Midbrain (tissue), 1 donor: Measurements from ENCODE around the gene TSBP1.

ENCODE experiments used
- DNase-seq: peaks from one replicate; lab custom pipeline; 2025; lab: John Stamatoyannopoulos, UW

The TSBP1 gene, protein sequence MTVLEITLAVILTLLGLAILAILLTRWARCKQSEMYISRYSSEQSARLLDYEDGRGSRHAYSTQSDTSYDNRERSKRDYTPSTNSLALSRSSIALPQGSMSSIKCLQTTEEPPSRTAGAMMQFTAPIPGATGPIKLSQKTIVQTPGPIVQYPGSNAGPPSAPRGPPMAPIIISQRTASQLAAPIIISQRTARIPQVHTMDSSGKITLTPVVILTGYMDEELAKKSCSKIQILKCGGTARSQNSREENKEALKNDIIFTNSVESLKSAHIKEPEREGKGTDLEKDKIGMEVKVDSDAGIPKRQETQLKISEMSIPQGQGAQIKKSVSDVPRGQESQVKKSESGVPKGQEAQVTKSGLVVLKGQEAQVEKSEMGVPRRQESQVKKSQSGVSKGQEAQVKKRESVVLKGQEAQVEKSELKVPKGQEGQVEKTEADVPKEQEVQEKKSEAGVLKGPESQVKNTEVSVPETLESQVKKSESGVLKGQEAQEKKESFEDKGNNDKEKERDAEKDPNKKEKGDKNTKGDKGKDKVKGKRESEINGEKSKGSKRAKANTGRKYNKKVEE

DNA sequence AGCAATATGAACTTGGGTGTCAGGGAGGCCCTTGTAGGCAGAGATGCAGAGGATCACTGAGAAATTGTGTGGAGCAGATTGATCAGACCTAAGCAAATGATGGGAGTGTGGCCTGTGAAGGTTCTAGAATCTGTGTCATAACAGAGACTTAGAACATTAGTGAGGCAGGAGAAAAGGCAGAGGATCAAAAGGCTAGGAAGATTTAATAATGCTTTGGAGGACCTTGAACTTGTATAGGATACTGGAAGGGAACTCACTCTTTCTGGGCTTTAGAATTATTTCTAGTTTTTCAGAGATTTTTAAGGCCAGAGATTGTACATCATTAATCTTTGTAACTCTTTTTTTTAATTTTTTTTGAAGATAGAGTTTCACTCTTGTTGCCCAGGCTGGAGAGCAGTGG is at the start of gene TSBP1:
Gene TSBP1 (minus strand): TSS at position 101 of the 400 bp plus-strand sequence. CDS start 197 bp downstream, outside the sequence.
- no peak for DNase-seq

DNA sequence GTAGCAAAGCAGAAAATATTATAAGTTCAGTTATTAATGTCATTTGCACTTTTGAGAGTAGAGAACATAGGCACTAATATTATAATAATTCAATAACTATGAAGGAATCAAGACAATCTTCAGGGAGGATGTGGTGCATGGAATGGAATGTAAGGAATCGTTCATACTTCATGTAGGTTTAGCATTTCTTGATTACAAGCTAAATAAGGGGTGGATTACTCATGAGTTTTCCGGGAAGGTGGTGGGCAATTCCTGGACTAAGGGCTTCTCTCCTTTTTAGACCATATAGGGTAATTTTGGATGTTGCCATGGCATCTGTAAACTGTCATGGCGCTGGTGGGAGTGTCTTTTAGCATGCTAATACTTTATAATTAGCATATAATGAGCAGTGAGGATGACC is 44.3 kb upstream of the TSBP1 start:
- no peak for DNase-seq

DNA sequence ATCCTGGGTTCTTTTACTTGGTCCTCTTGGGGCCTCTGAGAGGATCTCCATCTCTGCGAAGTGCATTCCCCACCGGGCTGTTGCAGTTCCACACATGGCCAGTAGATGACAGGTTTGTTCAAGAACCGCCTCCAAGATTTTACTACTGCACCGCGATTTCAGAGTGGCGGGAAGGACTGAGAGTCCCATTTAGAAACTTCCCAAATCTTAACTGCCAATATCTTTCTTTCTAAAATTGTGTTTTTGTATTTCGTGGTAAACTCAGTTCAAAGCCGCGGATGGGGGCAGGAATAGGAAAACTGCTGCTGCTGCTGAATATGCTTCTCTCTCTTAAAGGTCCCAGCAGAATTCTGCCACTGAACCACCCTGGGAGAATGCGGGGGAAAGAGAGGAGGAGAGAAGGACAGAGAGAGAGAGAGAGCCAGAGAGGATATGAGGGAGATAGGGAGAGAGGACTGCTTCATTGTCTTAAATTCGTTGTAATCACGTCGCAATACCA is 43.9 kb upstream of the TSBP1 start:
- peak; percentile 66 for DNase-seq

DNA sequence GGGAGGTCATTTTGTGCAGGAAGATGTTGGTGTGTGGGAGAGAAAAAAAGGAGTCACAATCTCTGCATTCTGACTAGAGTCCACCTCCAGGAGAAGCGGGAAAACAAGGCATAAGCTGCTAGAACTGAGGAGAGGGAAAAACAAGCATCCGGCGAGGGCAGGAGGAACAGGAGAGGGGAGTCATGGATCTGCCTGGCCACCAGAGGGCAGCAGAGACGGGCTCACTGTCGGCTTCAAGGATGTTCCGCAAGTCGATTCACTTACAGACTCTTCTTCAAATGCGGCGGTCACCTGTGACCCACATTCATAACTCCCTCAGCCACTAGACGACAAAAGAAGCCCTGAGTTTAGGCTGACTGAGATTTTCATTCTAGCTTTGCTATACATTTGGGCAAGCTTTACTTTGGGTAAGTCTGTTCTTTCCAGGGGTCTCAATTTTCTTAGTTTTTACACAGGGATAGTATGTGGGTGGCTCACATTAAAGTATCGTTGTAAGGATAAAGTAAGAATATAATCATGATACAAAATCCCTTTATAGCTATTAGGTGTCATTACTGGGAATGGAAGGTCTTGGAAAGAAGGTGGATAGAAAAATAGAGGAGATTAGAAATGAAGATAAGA is 41.8 kb upstream of the TSBP1 start:
- peak; percentile 60 for DNase-seq

DNA sequence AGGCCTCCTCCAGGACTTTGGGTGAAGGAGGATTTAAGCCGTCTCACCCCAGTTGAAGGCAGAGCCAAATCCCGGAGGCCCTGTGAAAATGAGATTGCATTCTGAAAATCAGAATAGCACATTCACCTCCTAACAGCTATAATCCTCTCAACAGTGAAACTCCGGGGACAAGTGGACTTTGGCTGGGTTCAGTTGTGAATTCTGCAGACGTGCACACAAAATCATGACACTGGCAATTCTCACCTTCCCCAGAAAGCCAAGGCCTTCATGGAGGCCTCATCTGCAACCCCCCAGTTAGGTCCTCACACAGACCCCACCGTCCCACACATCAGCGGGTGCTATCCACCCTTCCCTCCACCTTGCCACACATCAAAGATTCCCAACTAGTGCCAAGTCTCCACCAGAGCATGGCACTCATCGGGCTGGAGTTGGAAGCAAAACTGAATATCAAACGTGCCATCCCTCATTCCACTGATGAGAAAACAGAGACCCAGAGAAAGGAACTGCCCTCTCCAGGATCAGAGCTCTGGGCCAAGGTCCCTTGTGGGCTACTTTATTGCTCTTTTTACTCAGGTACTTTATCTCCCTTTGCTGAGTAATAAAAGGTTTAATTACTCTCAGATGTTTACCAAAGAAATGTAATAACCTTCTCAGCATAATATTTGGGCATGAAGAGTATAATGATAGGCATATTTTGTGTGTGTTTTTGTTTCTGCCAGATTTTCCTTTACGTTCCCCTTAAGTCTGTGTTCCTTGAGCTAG is 40.0 kb upstream of the TSBP1 start:
- no peak for DNase-seq

DNA sequence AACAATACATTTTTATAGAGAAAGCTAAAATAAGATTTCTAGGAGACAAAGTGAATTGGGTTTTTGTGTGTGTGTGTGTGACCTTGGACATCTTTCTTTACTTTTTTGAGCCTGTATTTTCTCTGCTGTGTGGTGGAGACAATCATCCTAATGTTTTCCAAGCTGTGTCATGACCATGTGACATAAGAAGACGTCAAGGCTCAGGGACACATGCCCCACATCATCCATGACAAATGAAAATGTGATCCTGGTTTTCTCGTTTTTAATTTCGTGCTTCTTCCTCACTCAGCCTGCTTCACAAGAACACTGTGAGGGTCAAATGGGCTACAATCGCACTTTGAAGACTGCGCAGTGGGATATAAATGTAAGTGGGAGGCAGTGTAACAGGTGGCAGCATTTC is 39.2 kb upstream of the TSBP1 start:
- no peak for DNase-seq

DNA sequence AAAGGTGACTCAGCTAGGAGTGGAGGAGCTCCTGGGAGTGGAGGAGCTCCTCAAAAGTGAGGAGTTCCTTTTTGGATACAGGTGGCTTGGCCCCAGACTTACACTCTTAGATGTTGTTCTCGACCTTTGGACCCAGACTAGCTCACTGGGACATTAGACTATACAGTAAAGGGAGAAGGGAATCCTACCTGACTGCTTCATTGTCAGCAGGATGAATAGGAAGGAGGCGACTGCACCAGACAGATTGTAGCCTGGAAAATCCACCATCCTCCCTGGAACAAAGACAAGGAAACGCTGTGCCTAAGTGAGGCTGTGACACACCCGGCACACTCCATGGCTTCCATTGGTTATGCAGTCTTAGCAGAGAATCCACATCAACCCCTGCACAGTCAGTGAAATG is 35.2 kb upstream of the TSBP1 start, which contains the start of gene BTNL2:
Gene BTNL2 (minus strand): TSS at position 325 of the 400 bp plus-strand sequence. CDS start 58 bp downstream, at position 267.
- no peak for DNase-seq

DNA sequence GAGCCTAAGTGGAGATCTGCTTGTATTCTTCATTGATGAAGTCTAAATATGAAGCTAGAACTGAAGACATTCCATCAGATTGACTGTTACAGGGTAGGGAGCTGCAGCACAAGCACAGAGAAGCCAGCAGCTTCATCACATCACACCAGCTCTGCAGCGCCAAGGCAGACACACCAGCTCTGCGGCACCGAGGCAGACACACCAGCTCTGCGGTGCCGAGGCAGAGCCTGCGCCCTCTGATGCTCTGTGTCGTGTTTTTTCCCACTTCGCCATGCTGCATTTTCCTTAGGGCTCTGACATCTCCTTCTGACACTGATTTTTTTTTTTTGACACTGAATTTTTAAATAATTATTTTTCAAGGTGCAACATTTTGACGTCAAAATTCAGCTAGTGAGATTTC is 34.5 kb upstream of the TSBP1 start:
- DNase-seq = no peak

DNA sequence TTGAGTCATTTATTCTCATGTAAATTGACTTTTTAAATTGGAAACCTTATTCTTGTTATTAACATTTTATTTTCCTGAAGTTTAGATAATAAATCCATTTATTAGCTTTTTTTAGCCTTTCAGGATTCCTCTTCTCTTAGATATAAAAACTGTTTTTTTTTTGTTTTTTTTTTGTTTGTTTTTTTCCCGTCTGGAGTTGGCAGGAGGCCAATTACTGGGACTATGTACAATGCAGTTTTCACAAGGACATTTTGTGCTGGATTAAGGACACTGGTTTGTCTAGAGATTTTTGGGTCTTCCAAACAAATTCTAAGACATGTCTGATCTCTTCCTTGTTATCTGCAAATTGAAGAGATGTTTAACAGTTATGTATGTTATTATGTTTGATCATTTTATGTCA is 34.0 kb upstream of the TSBP1 start:
- no peak for DNase-seq

DNA sequence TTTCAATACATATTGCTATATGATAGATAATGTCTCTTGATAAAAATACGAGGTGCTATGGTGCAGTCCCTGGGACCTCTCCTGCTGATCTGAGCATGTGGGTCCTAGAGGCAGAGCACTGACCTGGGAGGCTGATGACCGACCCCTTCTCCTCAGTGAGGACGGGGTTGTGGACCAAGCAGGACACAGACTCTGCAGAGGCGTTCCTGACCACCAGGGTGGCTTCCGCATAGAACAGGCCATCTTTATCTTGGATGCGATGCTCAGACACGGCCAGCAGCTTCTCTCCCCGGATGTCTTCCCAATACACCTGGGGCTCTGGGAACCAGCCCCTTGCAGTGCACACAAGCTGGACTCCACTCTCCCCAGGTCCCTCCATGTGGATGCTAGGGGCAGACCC is 31.1 kb upstream of the TSBP1 start:
- DNase-seq = no peak

DNA sequence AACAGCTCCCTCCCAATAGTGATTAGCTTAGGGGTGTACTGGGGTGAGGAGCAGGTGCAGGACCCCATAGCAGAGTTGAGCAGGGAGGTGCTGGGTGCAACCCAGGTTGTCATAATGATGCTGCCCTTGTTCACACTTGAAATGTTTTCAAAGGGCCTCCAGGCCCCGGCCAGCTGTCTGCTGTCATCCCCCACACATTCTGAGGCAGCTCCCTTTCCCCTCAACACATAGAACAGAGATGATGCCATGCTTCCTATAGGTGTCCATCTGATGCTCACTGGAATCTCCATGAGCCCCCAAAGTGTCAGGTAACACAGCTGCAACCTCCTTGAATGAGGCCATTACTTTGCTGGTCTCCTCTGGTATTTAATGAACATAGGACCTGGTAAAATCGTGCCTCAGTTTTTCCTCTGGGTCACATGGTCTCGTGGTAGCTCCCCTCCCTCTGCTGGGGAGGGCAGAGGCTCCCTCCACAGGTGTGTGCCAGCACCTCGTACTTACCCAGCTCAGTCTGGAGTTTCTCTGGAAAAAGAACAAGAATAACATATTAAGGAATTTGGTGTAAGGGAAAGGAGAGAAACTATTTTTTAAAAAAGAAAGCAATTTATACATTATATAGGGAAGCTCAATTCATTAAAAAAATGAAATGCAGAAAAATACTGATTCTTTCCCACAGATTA is 29.7 kb upstream of the TSBP1 start:
- DNase-seq = no peak

DNA sequence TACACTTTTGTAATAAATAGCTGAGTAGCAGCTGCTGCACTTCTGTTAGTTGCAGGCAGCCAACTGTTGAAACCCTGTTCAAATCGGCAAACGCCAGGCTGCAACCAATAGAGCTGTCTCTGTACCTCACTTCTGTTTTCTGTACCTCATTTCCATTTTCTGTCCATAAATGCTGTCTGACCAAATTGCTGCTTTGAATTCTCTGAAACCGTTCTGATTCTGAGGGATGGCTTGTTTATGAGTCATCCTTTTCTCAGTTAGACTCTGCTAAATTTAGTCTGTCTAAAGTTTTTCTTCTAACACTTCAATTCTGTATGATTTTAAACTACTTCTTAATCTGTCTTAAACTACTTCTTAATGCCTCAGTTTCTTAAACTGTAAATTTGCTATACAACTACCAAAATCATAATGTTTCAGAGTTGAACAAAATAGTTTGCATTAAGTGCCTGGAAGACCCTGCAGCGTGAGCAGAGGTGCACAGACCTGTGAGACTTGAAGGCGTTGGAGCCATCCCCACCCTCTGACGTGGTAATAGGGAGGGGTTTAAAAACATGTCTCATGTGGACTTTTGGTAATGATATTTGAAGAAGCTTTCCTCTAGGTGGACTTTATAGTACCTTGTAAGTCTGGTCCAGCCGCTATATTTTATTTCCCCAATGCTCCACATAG is 25.7 kb upstream of the TSBP1 start:
- no peak for DNase-seq

DNA sequence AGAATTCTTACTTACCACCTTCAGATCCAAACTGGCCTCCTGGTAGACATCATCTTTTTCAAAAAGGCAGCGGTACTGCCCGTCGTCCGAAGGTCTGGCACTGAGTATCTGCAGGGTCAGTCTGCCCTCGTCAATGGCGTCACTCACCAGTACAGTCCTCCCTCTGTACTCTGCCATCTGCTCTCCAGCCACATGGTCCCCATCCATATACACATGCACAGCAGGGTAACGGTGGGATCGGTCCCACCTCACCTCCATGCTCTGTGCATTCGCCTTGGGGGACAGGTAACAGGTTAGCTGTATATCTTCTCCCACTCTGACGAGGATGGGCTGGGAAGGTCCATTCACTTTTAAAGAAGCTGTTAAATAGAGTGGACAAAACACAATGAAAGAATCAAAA is 24.3 kb upstream of the TSBP1 start:
- no peak for DNase-seq

DNA sequence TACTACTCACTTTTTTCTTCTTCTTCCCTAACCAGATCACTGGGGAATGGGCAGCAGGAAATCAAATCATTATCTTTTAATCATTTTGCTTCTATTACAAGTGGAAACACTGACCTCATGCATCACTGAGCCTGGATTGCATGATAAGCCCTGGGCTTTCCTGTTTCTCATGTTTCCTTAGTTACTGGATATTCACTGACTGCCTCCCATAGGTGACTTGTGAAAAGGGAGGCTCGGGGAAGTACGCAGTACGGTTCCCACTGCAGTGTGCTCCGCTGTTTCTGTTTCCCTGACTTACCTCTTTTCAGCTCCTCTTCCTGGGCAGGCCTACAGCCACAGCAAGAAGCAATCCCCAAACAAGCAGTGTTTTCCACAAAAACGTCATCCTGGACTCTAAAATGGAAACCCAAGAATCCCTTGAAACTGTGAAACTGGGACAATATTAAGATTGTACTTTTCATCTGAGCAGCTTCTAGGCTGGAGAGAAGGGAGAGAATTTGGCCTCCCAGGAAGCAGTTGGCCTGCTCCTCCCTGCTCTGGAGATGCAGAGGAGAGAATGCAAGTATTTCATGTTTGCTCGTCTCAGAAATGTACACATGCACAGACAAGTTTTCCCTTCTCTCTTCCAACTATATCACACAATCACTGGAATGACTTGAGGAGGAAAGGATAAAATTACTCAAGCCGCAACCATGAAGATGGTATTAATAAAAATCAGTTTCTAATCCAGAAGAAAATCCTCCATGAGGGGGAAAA is 22.1 kb upstream of the TSBP1 start:
- DNase-seq = no peak

DNA sequence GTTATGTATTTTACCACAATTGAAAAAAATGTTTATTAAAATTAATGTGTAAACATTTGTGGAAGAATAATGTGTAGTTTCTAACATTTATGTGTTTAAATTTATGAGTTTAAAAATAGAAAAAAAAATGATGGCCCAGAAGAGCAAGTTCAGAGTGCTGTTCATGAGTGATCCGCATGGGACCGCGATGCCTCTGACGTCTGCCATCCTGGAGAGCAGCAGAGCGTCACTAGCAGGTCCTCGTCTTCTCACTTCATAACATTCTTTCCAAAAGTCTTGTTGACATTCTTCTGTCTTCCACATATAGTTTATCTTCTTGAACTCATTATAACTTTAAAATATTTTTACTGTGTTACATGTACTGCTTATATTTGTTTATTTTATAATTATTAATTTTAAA is 19.8 kb upstream of the TSBP1 start:
- no peak for DNase-seq

DNA sequence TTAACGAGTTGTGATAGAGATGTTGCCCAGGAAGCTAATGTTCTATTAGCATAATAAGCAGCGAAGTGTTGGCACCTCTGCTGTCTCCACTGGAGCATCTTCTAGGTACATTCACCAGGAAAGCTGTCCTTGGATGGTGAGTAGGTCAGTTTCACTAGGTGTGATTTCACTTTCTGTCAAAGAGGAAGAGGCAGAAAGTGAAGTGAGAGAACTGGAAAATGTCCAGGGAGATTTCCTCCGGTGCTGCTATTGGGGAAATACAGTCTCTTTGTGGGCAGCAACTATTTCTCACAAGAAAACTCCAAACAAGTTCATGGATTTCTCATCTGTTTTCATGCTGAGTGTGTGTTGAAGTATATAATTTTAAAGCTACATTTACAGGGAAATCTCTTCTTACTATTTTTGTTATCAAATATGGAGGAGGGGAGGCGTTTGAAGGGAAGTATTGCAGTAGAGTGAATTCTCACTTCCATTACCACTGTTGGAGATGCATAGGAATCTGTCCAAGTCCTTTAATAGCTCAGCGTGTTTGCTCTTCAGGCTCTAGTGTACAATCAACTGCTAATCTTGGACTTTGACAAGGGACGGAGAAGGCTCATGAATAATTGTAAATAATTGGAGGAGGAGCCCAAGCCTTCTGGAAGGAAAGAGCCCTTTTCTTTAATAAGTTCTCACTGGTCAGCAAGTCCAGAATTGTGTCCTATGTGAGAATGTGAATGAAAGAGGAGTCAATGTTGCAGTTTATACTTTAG is 16.1 kb upstream of the TSBP1 start:
- no peak for DNase-seq

DNA sequence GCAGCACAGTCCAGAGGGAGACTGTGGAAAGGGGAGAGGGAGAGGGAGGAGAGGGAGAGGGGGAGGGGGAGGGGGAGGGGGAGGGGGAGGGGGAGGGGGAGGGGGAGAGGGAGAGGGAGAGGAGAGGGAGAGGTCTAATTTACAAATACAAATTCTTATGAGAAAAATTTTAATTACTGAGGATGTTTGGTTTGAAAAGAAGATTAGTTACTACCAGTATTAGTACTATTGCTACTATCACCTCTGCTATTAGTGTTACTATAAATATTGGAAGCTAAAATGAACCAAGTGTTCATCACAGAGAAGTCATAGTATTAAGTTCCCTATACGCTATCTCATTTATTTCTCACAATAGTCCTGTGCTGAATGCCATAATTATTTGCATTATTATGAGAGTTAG is 14.3 kb upstream of the TSBP1 start:
- DNase-seq = no peak

DNA sequence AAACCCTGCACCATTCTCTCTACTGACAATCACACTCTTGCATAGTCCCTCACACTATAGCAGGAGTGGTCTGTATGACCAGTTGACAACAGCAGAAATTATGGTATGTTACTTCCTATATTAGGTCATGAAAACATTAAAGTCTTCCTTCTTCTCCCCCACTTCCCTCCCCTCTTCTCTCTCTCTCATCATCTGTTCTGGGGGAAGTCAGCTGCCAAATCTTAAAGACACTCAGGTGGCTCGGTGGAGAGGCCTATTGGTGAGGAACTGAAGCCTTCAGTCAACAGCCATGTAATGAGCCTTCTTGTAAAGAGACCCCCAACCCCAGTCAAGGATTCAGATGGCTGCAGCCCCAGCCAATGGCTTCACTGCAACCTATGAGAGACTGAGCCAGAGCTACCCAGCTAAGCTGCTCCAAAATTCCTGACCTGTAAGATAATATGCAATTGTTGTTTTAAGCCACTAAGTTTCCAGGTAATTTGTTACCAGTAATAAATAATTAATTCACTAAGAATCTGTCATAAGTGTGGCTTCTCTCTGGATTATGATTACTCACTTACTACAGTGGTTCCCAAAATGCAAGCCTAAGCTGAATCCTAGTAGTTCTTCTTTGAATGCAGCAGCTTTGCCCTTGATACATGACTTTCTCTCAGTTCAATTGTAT is 11.2 kb upstream of the TSBP1 start:
- no peak for DNase-seq

DNA sequence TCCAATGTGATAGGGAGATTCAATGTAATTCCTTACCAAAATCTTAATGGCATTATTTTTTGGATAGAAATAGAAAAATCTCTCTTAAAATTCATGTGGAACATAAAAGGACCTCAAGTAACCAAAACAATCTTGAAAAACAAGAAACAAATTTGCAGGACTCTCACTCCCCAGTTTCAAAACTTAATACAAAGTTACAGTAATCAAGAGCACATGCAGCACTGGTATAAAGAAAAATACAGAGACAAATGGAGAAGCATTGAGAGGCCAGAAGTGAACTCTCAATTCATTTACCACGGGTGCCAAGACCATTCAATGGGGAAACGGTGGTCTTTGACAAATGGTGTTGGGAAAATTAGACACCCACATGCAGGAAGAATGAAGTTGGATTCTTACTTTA is 7.8 kb upstream of the TSBP1 start:
- no peak for DNase-seq
